GM19043 (cell line): ENCODE measurements around the gene BEX1.
"Not testable (repeated sequence)": the region's sequence is repeated elsewhere in the genome, so short reads cannot be mapped to it uniquely, and the experiment has no call there.

Source experiments
- ATAC-seq: cut with Tn5 transposase; IDR thresholded peaks from one replicate; pipeline ENCODE4 v1.9.1; 2021; ENCODE audit warnings: low read depth; ENCODE audit not compliant: unreplicated experiment

The BEX1 gene

GRCh38 chrX:103063918-103064434, at the start of gene BEX1:
TSS of gene BEX1 (minus strand) at chrX:103064171. CDS start at chrX:103063274, 897 bp downstream.
- no peak for ATAC-seq

GRCh38 chrX:103109497-103109896, 45.5 kb upstream of the BEX1 start:
- ATAC-seq = not testable (repeated sequence)

- ATAC-seq = no peak
Observed at GRCh38 chrX:103107836-103108235, 43.9 kb upstream of the BEX1 start.

- not testable (repeated sequence) for ATAC-seq
Observed at GRCh38 chrX:103107227-103107737, 43.3 kb upstream of the BEX1 start.

GRCh38 chrX:103104370-103104769, 40.4 kb upstream of the BEX1 start:
- not testable (repeated sequence) for ATAC-seq

GRCh38 chrX:103103866-103104265, 39.9 kb upstream of the BEX1 start:
- ATAC-seq = not testable (repeated sequence)

GRCh38 chrX:103101299-103102042, 37.5 kb upstream of the BEX1 start:
- ATAC-seq = no peak

GRCh38 chrX:103100484-103100883, 36.5 kb upstream of the BEX1 start:
- no peak for ATAC-seq

- no peak for ATAC-seq
Observed at GRCh38 chrX:103099691-103100090, 35.7 kb upstream of the BEX1 start.

GRCh38 chrX:103098488-103098887, 34.5 kb upstream of the BEX1 start:
- ATAC-seq = no peak

GRCh38 chrX:103092942-103093341, 29.0 kb upstream of the BEX1 start, which contains the start of gene NXF3:
TSS of gene NXF3 (minus strand) at chrX:103093143. CDS start at chrX:103093023, 120 bp downstream.
- ATAC-seq = no peak

GRCh38 chrX:103081051-103081450, 17.1 kb upstream of the BEX1 start:
- ATAC-seq = no peak

GRCh38 chrX:103073467-103073866, 9.5 kb upstream of the BEX1 start:
- ATAC-seq = no peak

GRCh38 chrX:103066606-103067005, 2.6 kb upstream of the BEX1 start:
- ATAC-seq = no peak

- ATAC-seq = no peak
Observed at GRCh38 chrX:103063191-103063845, 653 bp downstream of the BEX1 start.

GRCh38 chrX:103061486-103061885, 2.5 kb downstream of the BEX1 start:
- no peak for ATAC-seq

GRCh38 chrX:103056902-103057301, 7.1 kb downstream of the BEX1 start:
- no peak for ATAC-seq

- ATAC-seq = no peak
Observed at GRCh38 chrX:103052625-103053024, 11.3 kb downstream of the BEX1 start.

- ATAC-seq = no peak
Observed at GRCh38 chrX:103051260-103051789, 12.6 kb downstream of the BEX1 start.

- ATAC-seq = not testable (repeated sequence)
Observed at GRCh38 chrX:103033371-103033770, 30.6 kb downstream of the BEX1 start.

- no peak for ATAC-seq
Observed at GRCh38 chrX:103017542-103017941, 46.4 kb downstream of the BEX1 start.
